KMS-11 (cell line): ENCODE measurements around the gene TRIM21.

Experiments
- H2AFZ ChIP-seq: fragments of 200-600 bp; sonication (generic); 2 replicates; pipeline ENCODE4 v1.6.1; 2016; ENCODE audit warnings: antibody characterized with exemption, mixed run types, low read depth
- H3K27ac ChIP-seq: fragments of 200-600 bp; sonication (generic); 2 replicates; pipeline ENCODE4 v1.6.1; 2016; ENCODE audit warnings: mild to moderate bottlenecking, mixed run types
- H3K27me3 ChIP-seq: fragments of 200-600 bp; sonication (generic); 2 replicates; pipeline ENCODE4 v1.6.1; 2017; ENCODE audit warnings: mild to moderate bottlenecking, low read depth, mixed run types, moderate library complexity; ENCODE audit not compliant: insufficient read depth
- H3K36me3 ChIP-seq: fragments of 200-600 bp; sonication (generic); 2 replicates; pipeline ENCODE4 v1.6.1; 2017; ENCODE audit warnings: mild to moderate bottlenecking, mixed run types; ENCODE audit not compliant: insufficient read depth
- H3K4me1 ChIP-seq: fragments of 200-600 bp; sonication (generic); 2 replicates; pipeline ENCODE4 v1.6.1; 2016; ENCODE audit warnings: mild to moderate bottlenecking, low read depth, mixed run types; ENCODE audit not compliant: poor library complexity, severe bottlenecking
- H3K4me2 ChIP-seq: fragments of 200-600 bp; sonication (generic); 2 replicates; pipeline ENCODE4 v1.7.0; 2016; ENCODE audit warnings: mild to moderate bottlenecking, mixed run types
- H3K4me3 ChIP-seq: fragments of 200-600 bp; sonication (generic); IDR thresholded peaks from 2 replicates; pipeline ENCODE4 v1.6.1; 2017; ENCODE audit warnings: low read depth, low read length, mixed read lengths; ENCODE audit not compliant: insufficient read depth
- H3K79me2 ChIP-seq: fragments of 200-600 bp; sonication (generic); 2 replicates; pipeline ENCODE4 v1.6.1; 2016; ENCODE audit warnings: low read depth, mixed run types; ENCODE audit not compliant: insufficient read depth
- H3K9ac ChIP-seq: fragments of 200-600 bp; sonication (generic); 2 replicates; pipeline ENCODE4 v1.6.1; 2016; ENCODE audit warnings: mild to moderate bottlenecking, mixed run types
- H4K20me1 ChIP-seq: fragments of 200-600 bp; sonication (generic); 2 replicates; pipeline ENCODE4 v1.6.1; 2016; ENCODE audit warnings: mild to moderate bottlenecking, mixed run types; ENCODE audit not compliant: insufficient read depth
- TF ChIP-seq, protein P1 (sequence below): fragments of 200-600 bp; sonication (generic); conservative IDR thresholded peaks from 2 replicates; pipeline ENCODE4 v1.6.1; 2017; ENCODE audit warnings: low read depth, mild to moderate bottlenecking, antibody characterized with exemption, low read length, moderate library complexity, mixed read lengths

Gene TRIM21

GRCh38 chr11:4393209-4393857 lies at the start of gene TRIM21:
TSS of gene TRIM21 (minus strand) at chr11:4393702. CDS start at chr11:4390409, 3,293 bp downstream.
- peak within 1 kb of the TSS; percentile 77 for H2AFZ ChIP-seq
- peak within 1 kb of the TSS; percentile 48 for H3K4me2 ChIP-seq
- H3K79me2 ChIP-seq = no peaks in the 10 kb centered on the region
- H3K36me3 ChIP-seq = no peaks in the 10 kb centered on the region
- TF ChIP-seq, protein P1, sequence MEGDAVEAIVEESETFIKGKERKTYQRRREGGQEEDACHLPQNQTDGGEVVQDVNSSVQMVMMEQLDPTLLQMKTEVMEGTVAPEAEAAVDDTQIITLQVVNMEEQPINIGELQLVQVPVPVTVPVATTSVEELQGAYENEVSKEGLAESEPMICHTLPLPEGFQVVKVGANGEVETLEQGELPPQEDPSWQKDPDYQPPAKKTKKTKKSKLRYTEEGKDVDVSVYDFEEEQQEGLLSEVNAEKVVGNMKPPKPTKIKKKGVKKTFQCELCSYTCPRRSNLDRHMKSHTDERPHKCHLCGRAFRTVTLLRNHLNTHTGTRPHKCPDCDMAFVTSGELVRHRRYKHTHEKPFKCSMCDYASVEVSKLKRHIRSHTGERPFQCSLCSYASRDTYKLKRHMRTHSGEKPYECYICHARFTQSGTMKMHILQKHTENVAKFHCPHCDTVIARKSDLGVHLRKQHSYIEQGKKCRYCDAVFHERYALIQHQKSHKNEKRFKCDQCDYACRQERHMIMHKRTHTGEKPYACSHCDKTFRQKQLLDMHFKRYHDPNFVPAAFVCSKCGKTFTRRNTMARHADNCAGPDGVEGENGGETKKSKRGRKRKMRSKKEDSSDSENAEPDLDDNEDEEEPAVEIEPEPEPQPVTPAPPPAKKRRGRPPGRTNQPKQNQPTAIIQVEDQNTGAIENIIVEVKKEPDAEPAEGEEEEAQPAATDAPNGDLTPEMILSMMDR = no peak
- H3K4me3 ChIP-seq = no peak within 1 kb of the TSS
- H3K4me1 ChIP-seq = peaks cover 11% of the 10 kb centered on the region
- H4K20me1 ChIP-seq = no peaks in the 10 kb centered on the region
- peak within 1 kb of the TSS; percentile 55 for H3K9ac ChIP-seq
- no peaks in the 10 kb centered on the region for H3K27me3 ChIP-seq
- H3K27ac ChIP-seq = peak within 1 kb of the TSS; percentile 31; the same call in 1 of the 2 replicates

GRCh38 chr11:4441515-4441914 lies 48.0 kb upstream of the TRIM21 start:
- no peak overlapping the region for H3K4me3 ChIP-seq
- no peak overlapping the region for H3K9ac ChIP-seq
- no peak overlapping the region for H2AFZ ChIP-seq
- no peaks in the 10 kb centered on the region for H3K36me3 ChIP-seq
- no peaks in the 10 kb centered on the region for H3K79me2 ChIP-seq
- no peaks in the 10 kb centered on the region for H3K27me3 ChIP-seq
- H4K20me1 ChIP-seq = no peaks in the 10 kb centered on the region
- no peaks in the 10 kb centered on the region for H3K4me1 ChIP-seq
- H3K27ac ChIP-seq = no peak overlapping the region
- H3K4me2 ChIP-seq = no peak overlapping the region
- TF ChIP-seq, protein P1 = no peak

GRCh38 chr11:4436411-4436810 lies 42.9 kb upstream of the TRIM21 start:
- Histone ChIP-seq H3K36me3 (no peaks in the 10 kb centered on the region), H4K20me1 (no peaks in the 10 kb centered on the region), H3K4me3 (no peak overlapping the region), H3K27ac (no peak overlapping the region), H3K4me1 (no peaks in the 10 kb centered on the region), H3K27me3 (no peaks in the 10 kb centered on the region), H2AFZ (no peak overlapping the region), H3K4me2 (no peak overlapping the region), H3K79me2 (no peaks in the 10 kb centered on the region), H3K9ac (no peak overlapping the region)
- TF ChIP-seq, protein P1 = no peak

DNA sequence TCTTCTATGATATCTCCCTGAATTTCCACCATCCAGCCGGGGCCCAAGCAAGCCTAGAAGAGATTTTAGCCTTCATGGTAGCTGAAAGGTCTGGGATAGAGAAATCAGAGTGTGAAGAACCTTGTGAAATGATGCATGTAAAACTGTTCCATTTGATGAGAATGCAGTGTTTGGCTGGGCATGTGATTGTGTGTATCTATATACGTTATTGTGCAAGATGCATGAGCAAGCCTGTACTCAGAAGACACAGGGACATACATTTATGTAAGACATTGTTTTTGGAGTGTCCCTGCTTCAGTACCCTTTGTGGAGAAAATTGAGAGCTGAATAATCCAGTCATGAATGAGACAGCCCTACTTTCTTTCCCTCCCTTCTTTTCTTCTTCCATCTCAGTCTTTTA lies 40.4 kb upstream of the TRIM21 start:
- Histone ChIP-seq H3K4me3 (no peak overlapping the region), H3K79me2 (no peaks in the 10 kb centered on the region), H3K36me3 (no peaks in the 10 kb centered on the region), H2AFZ (no peak overlapping the region), H3K27me3 (no peaks in the 10 kb centered on the region), H3K4me1 (no peaks in the 10 kb centered on the region), H3K9ac (no peak overlapping the region), H3K4me2 (no peak overlapping the region), H3K27ac (no peak overlapping the region), H4K20me1 (no peaks in the 10 kb centered on the region)
- TF ChIP-seq, protein P1 = no peak
